Right lobe of liver (tissue), 6 donors: ENCODE measurements around the gene CAMKMT. TPM values are rescaled to one million over a fixed set of nuclear protein-coding genes. Genes with fewer than 3 reads are reported as not detected.

ENCODE experiments used
- ATAC-seq, 4 donors: fragments of 200-7000 bp; cut with Tn5 transposase; one replicate each; pipeline ENCODE4 v1.9.1; 2020; ENCODE audit warnings: mild to moderate bottlenecking in 4 of 4, moderate library complexity in 4 of 4
- DNase-seq, 3 donors: peaks; one replicate each; pipeline ENCODE4 v3.0.0-alpha.2; 2020
- H3K27ac ChIP-seq, 3 donors: fragments of 200-600 bp; one replicate each; pipeline ENCODE4 v1.8.0; 2022
- H3K27me3 ChIP-seq, 2 donors: fragments of 200-600 bp; one replicate each; pipeline ENCODE4 v1.8.0; 2022
- H3K36me3 ChIP-seq, 4 donors: fragments of 200-600 bp; sonication (generic) in 1 of 4; one replicate each; pipeline versions ENCODE4 v1.5.1 to v1.8.0; 2017 to 2022; ENCODE audit warnings: control low read depth in 1 of 4
- H3K4me1 ChIP-seq, 4 donors: fragments of 200-600 bp; sonication (generic) in 1 of 4; one replicate each; pipeline versions ENCODE4 v1.5.1 to v1.8.0; 2017 to 2022; ENCODE audit warnings: control low read depth in 1 of 4
- H3K4me3 ChIP-seq, 3 donors: fragments of 200-600 bp; one replicate each; pipeline ENCODE4 v1.8.0; 2022
- H3K9me3 ChIP-seq, 4 donors: fragments of 200-600 bp; sonication (generic) in 1 of 4; one replicate each; pipeline versions ENCODE4 v1.5.1 to v1.8.0; 2017 to 2022; ENCODE audit warnings: control low read depth in 1 of 4
- CTCF ChIP-seq, 4 donors: fragments of 200-600 bp in 3 of 4; fragments of 450-650 bp in 1 of 4; IDR thresholded peaks; one replicate each; pipeline versions ENCODE4 v1.5.1 to v1.8.0; 2016 to 2022; ENCODE audit warnings: antibody characterized with exemption in 4 of 4, mild to moderate bottlenecking in 2 of 4
- POLR2A ChIP-seq: fragments of 450-650 bp; IDR thresholded peaks from one replicate; pipeline ENCODE4 v1.6.1; 2017; ENCODE audit warnings: antibody characterized with exemption, mild to moderate bottlenecking
- WGBS: methylation state at CpG from one replicate; pipeline ENCODE4 v1.1.6; 2018; ENCODE audit warnings: low coverage, low lambda C conversion rate; ENCODE audit not compliant: insufficient coverage; ENCODE audit errors: missing lambda C conversion rate; 5-methylcytosine and 5-hydroxymethylcytosine counted together
- intact Hi-C, 2 donors: fragments of 100-400 bp; cut with DNase I; formaldehyde crosslinking; loops; one replicate each; pipeline versions ENCODE4 v1.11.2 to v1.14.1; 2022
- total RNA-seq, 6 experiments: library from RNA; depleted of rRNA in 2 of 6; stranded (reverse); fragments of >200 nt in 2 of 6; fragmentation: NEBNext Ultra II Directional in 3 of 6; extraction: Animal tissue kit (Norgen Biotek cat#: 25700) in 3 of 6; gene quantifications; one replicate each; pipeline versions ENCODE4 v1.1.0 to v1.2.4, GENCODE V29; 2016 to 2023
- donor health status: DM: no; HTN: yes; CAD: no.
- donor health status: DM: no; HTN: no; CAD: no.
- donor health status: DM: no; HTN: no; CAD: no.
- donor health status: DM: no; HTN: yes; CAD: no.
- donor health status: DM: no; HTN: yes; CAD: no.

Gene CAMKMT
- total RNA-seq, 6 experiments from 2014 or later = 2.0 to 7.4 (median 5.2) TPM

- Histone ChIP-seq H3K9me3 (no peaks in the 10 kb centered on the region), H3K27me3 (no peaks in the 10 kb centered on the region), H3K4me3 (no peak overlapping the region), H3K36me3 (no peaks in the 10 kb centered on the region), H3K27ac (no peak overlapping the region), H3K4me1 (no peaks in the 10 kb centered on the region)
- no peak for DNase-seq
- intact Hi-C loops = no loop called here
- TF ChIP-seq CTCF (IDR thresholded peaks at IDR 0.05) = no peak
- no peak for TF ChIP-seq POLR2A
- 91% methylated on average over 4 of the region's 4 CpGs for WGBS
- no peak for ATAC-seq
Measured at GRCh38 chr2:44692821-44693220, 331.1 kb downstream of the CAMKMT start.

GRCh38 chr2:44700824-44701223 lies 339.1 kb downstream of the CAMKMT start:
- intact Hi-C loops = no loop called here

GRCh38 chr2:44705356-44705755 lies 343.6 kb downstream of the CAMKMT start:
- no peak overlapping the region for H3K4me3 ChIP-seq
- DNase-seq = no peak
- intact Hi-C loops = no loop called here
- 94% methylated on average over 5 of the region's 5 CpGs for WGBS
- H3K27me3 ChIP-seq = no peaks in the 10 kb centered on the region
- H3K9me3 ChIP-seq = no peaks in the 10 kb centered on the region
- no peak for ATAC-seq
- H3K36me3 ChIP-seq = no peaks in the 10 kb centered on the region
- TF ChIP-seq POLR2A (no peak), CTCF (IDR thresholded peaks at IDR 0.05) (no peak)
- no peak overlapping the region for H3K27ac ChIP-seq
- no peaks in the 10 kb centered on the region for H3K4me1 ChIP-seq

More at GRCh38 chr2:44700824-44701223, 339.1 kb downstream of the CAMKMT start:
- no peaks in the 10 kb centered on the region for H3K36me3 ChIP-seq
- H3K27me3 ChIP-seq = no peaks in the 10 kb centered on the region
- TF ChIP-seq POLR2A = no peak
- TF ChIP-seq CTCF (IDR thresholded peaks at IDR 0.05) = no peak
- no peaks in the 10 kb centered on the region for H3K4me1 ChIP-seq
- ATAC-seq = no peak
- H3K4me3 ChIP-seq = no peak overlapping the region
- H3K27ac ChIP-seq = no peak overlapping the region
- WGBS = 87% methylated on average over 5 of the region's 5 CpGs
- no peaks in the 10 kb centered on the region for H3K9me3 ChIP-seq
- no peak for DNase-seq

GRCh38 chr2:44705876-44706480 lies 344.2 kb downstream of the CAMKMT start:
- no peak for ATAC-seq
- WGBS = 95% methylated on average over 6 of the region's 10 CpGs

More at GRCh38 chr2:44705876-44706480, 344.2 kb downstream of the CAMKMT start:
- Histone ChIP-seq H3K27me3 (no peaks in the 10 kb centered on the region), H3K4me3 (no peak overlapping the region), H3K4me1 (no peaks in the 10 kb centered on the region), H3K9me3 (no peaks in the 10 kb centered on the region), H3K27ac (no peak overlapping the region), H3K36me3 (no peaks in the 10 kb centered on the region)
- intact Hi-C loops = no loop called here
- no peak for DNase-seq
- TF ChIP-seq CTCF (IDR thresholded peaks at IDR 0.05) = no peak
- TF ChIP-seq POLR2A = no peak
